Measurements from ENCODE around the gene MYOT. TPM values are rescaled to one million over a fixed set of nuclear protein-coding genes. Genes with fewer than 3 reads are reported as not detected.

Gene MYOT
- total RNA-seq, 1 experiment from 2014 or later: not detected

- intact Hi-C loops (cut with micrococcal nuclease; ENCODE audit: unreplicated experiment): no loop called here
- Histone ChIP-seq H3K4me3 (ENCODE audit: low read depth, low read length, poor library complexity, severe bottlenecking) (no peak overlapping the region), H3K36me3 (ENCODE audit: insufficient read depth, low read length, poor library complexity, severe bottlenecking) (no peaks in the 10 kb centered on the region), H3K27ac (ENCODE audit: low read depth, low read length, poor library complexity, severe bottlenecking) (no peak overlapping the region), H3K4me1 (ENCODE audit: insufficient read depth, low read length, poor library complexity, severe bottlenecking) (no peaks in the 10 kb centered on the region), H3K27me3 (replicated peaks; ENCODE audit: insufficient read depth, low read depth, low read length, poor library complexity) (no peaks in the 10 kb centered on the region), H3K9me3 (ENCODE audit: low read depth, low read length, poor library complexity, severe bottlenecking) (no peaks in the 10 kb centered on the region)
- ChIA-PET CTCF (no interaction called here), POLR2A (ENCODE audit: low non-redundant PET) (no interaction called here)
- TF ChIP-seq CTCF (conservative IDR thresholded peaks at IDR 0.05; ENCODE audit: low read depth, low read length): peak; percentile 29; the same call in 1 of the 2 replicates
- TF ChIP-seq EZH2 (IDR thresholded peaks at IDR 0.05; ENCODE audit: borderline replicate concordance, low read depth, low read length, poor library complexity, severe bottlenecking): no peak
- no peak for DNase-seq (ENCODE audit: low spot score)
- no TSS peak for BruUV-seq (replicated peaks)
These were observed 36.1 kb upstream of the MYOT start for GRCh38 chr5:137831526-137831925.

- ChIA-PET CTCF (no interaction called here), POLR2A (ENCODE audit: low non-redundant PET) (no interaction called here)
- Histone ChIP-seq H3K27me3 (replicated peaks; ENCODE audit: insufficient read depth, low read depth, low read length, poor library complexity) (no peaks in the 10 kb centered on the region), H3K36me3 (ENCODE audit: insufficient read depth, low read length, poor library complexity, severe bottlenecking) (no peaks in the 10 kb centered on the region), H3K9me3 (ENCODE audit: low read depth, low read length, poor library complexity, severe bottlenecking) (no peaks in the 10 kb centered on the region), H3K4me3 (ENCODE audit: low read depth, low read length, poor library complexity, severe bottlenecking) (no peak overlapping the region), H3K4me1 (ENCODE audit: insufficient read depth, low read length, poor library complexity, severe bottlenecking) (no peaks in the 10 kb centered on the region), H3K27ac (ENCODE audit: low read depth, low read length, poor library complexity, severe bottlenecking) (no peak overlapping the region)
- TF ChIP-seq EZH2 (IDR thresholded peaks at IDR 0.05; ENCODE audit: borderline replicate concordance, low read depth, low read length, poor library complexity, severe bottlenecking) (no peak), CTCF (conservative IDR thresholded peaks at IDR 0.05; ENCODE audit: low read depth, low read length) (no peak)
- intact Hi-C loops (cut with micrococcal nuclease; ENCODE audit: unreplicated experiment): no loop called here
- no TSS peak for BruUV-seq (replicated peaks)
- no peak for DNase-seq (ENCODE audit: low spot score)
These were observed 35.2 kb upstream of the MYOT start for GRCh38 chr5:137832416-137832815.

GRCh38 chr5:137833463-137833862, 34.2 kb upstream of the MYOT start:
- Histone ChIP-seq H3K4me3 (ENCODE audit: low read depth, low read length, poor library complexity, severe bottlenecking) (no peak overlapping the region), H3K4me1 (ENCODE audit: insufficient read depth, low read length, poor library complexity, severe bottlenecking) (no peaks in the 10 kb centered on the region), H3K27me3 (replicated peaks; ENCODE audit: insufficient read depth, low read depth, low read length, poor library complexity) (peaks cover 7% of the 10 kb centered on the region), H3K27ac (ENCODE audit: low read depth, low read length, poor library complexity, severe bottlenecking) (no peak overlapping the region), H3K36me3 (ENCODE audit: insufficient read depth, low read length, poor library complexity, severe bottlenecking) (no peaks in the 10 kb centered on the region), H3K9me3 (ENCODE audit: low read depth, low read length, poor library complexity, severe bottlenecking) (no peaks in the 10 kb centered on the region)
- TF ChIP-seq EZH2 (IDR thresholded peaks at IDR 0.05; ENCODE audit: borderline replicate concordance, low read depth, low read length, poor library complexity, severe bottlenecking) (no peak), CTCF (conservative IDR thresholded peaks at IDR 0.05; ENCODE audit: low read depth, low read length) (no peak)
- ChIA-PET POLR2A (ENCODE audit: low non-redundant PET) (no interaction called here), CTCF (no interaction called here)
- no TSS peak for BruUV-seq (replicated peaks)
- intact Hi-C loops (cut with micrococcal nuclease; ENCODE audit: unreplicated experiment): no loop called here
- no peak for DNase-seq (ENCODE audit: low spot score)
